ENCODE data around the gene PTPRN2.
"Not testable (repeated sequence)": the region's sequence is repeated elsewhere in the genome, so short reads cannot be mapped to it uniquely, and the experiment has no call there.

PTPRN2 gene

DNA sequence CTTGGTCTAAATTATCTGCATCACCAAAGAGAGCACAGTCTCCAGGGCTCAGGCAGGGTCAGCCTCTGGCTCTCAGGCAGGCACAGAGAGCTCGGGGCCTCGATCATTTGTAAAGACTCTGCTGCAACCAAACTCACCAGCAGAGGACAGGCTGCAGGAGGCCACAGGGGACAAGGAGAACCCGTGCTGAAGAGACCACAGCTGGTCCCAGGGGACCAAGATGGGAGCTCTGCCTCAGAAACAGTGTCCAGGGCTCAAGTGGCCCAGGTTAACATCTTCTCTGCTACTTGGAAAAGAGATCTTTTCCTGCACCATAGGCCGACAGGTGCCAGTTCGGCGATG, 543.2 kb downstream of the PTPRN2 start:
- H3K4me3 Mint-ChIP-seq: no peak overlapping the region
- no peak overlapping the region for H3K27ac Mint-ChIP-seq
- peaks cover 10% of the 10 kb centered on the region for H3K9me3 Mint-ChIP-seq
- H3K27me3 Mint-ChIP-seq: peaks cover 2% of the 10 kb centered on the region
- peaks cover 4% of the 10 kb centered on the region for H3K36me3 Mint-ChIP-seq
- H3K4me1 Mint-ChIP-seq: no peaks in the 10 kb centered on the region

DNA sequence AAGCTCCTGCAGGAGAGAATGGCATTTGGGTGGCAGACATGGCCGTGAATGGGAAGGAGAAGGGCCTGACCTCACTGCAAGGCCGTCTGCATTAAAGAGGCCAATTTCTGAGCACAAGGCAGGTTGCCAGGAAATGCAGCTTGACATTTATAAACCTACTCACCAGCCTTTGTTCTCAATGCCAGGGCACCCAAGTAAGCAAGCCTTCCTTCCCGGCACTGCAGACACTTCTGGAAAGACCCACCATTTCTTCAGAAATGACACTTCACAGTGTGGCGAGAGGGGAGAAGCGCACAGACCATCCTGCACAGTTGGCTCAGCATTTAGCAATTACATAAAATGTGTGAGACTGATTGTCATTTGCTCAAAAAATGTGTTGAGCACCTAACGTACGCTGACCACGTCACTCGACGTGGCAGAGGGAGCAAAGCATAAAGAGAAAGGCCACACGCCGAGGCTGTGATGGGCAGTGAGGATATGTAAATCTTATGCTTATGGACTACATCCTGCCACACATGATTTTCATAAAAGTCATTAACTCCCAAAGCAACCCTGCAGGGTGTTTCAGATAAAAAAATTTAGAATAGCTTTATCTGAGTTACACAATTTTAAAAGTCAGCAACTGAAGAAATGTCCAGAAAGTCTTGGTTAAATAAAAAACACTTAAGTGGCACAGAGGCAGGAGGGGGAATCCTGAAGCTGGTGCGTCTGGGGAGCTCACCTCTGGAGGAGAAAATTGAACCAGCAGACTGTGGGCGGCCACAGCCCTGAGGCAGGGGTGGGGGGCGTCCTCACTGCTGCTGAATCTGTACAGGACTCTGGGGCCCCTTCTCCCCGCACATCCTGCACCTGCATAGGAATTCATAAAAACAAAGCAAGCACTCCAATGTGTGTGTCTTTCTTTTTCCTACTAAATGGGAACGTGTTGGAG, 543.8 kb downstream of the PTPRN2 start:
- H3K4me1 Mint-ChIP-seq: no peaks in the 10 kb centered on the region
- no peak overlapping the region for H3K27ac Mint-ChIP-seq
- H3K4me3 Mint-ChIP-seq: no peak overlapping the region
- H3K9me3 Mint-ChIP-seq: peaks cover 14% of the 10 kb centered on the region
- H3K36me3 Mint-ChIP-seq: peaks cover 4% of the 10 kb centered on the region
- peaks cover 2% of the 10 kb centered on the region for H3K27me3 Mint-ChIP-seq

DNA sequence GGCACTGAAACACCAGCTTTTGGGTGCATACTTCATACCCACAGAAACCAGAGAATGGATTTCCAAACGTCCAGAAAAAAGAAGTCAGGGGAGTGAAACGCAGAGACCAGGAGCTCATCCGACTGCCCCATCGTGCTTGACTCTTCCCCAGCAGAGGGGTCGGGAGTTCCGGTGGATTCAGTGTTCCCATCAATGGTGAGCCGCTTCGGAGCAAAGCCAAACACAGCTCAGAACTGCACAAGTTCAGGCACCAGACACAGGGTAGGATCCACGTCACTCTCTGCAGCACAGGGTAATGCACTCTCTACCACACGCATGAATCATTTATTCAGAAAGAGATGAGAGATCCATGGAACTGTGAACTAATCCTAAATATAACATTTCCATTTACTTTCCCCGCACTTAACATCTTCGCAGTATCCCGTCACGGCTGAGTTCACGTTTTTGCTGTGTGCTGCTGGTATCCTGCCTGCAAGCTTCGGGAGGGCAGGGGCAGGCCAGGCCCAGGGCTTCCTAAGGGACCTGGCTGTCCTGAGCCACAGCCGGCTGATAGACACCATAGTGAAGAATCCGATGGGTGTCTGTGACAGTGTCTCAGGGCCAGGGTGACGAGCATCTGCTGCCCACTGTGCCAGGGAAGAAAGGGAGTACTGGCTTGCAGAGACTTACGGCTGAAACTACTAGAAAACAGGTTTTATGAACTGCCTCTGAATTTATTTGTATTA, 545.3 kb downstream of the PTPRN2 start:
- no peaks in the 10 kb centered on the region for H3K4me1 Mint-ChIP-seq
- H3K9me3 Mint-ChIP-seq: peaks cover 14% of the 10 kb centered on the region
- H3K27ac Mint-ChIP-seq: no peak overlapping the region
- no peak overlapping the region for H3K4me3 Mint-ChIP-seq
- H3K27me3 Mint-ChIP-seq: peaks cover 2% of the 10 kb centered on the region
- peaks cover 4% of the 10 kb centered on the region for H3K36me3 Mint-ChIP-seq

DNA sequence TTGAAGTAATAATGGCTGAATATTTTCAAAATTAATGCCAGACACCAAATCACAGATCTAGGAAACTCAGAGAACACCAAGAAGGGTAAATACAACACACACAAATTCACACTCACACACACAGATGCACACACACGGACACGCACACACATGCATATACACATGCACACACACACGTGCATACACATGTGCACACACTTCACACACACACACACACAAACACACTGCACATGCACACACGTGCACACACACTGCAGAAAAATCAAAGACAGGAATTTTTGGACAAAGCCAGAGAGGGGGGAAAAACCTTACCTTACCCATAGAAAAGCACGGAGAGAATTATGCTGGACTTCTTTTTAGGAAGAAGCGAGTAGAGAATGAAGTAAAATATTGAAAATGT, 547.4 kb downstream of the PTPRN2 start:
- H3K27ac Mint-ChIP-seq: no peak overlapping the region
- H3K9me3 Mint-ChIP-seq: peaks cover 14% of the 10 kb centered on the region
- H3K4me3 Mint-ChIP-seq: no peak overlapping the region
- no peaks in the 10 kb centered on the region for H3K4me1 Mint-ChIP-seq
- H3K27me3 Mint-ChIP-seq: peaks cover 4% of the 10 kb centered on the region
- H3K36me3 Mint-ChIP-seq: peaks cover 6% of the 10 kb centered on the region

DNA sequence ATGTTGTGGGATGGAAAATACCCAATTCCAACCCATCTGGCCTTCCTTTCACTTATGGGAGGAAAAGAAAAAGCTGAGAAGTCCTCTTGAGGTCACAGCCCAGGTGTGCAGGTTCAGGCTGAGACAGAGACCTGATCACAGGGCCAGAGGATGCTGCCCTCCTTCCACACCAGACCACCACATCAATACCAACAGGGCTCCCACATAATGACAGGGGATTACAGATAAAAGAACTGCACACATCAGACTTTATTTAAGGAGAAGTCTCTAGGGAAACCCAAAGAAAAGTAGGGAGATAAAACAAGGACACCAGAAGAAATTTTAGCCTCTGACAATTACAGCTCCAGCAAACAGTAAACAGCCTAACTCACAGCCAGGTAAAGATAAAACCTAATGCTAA, 548.4 kb downstream of the PTPRN2 start:
- Mint-ChIP-seq H3K4me3 (no peak overlapping the region), H3K36me3 (peaks cover 7% of the 10 kb centered on the region), H3K9me3 (peaks cover 14% of the 10 kb centered on the region), H3K27ac (no peak overlapping the region), H3K27me3 (peaks cover 10% of the 10 kb centered on the region), H3K4me1 (no peaks in the 10 kb centered on the region)

DNA sequence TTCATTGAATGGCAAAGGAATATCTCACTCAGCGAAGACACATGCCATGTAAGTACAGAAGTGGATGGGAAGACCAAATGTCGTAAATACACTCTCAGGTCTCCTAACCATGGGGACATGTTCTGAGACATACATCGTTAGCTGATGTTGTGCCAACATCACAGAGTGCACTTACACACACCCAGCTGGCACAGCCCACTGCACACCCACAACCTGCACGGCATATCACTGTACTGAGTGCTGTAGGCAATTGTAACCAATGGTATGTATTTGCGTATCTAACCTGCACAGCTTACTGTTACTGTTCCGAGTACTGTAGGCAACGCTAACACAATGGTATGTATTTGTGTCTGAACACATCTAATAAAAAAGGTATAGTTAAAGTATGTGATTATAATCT, 550.4 kb downstream of the PTPRN2 start:
- Mint-ChIP-seq H3K4me3 (no peak overlapping the region), H3K9me3 (peaks cover 19% of the 10 kb centered on the region), H3K27ac (no peak overlapping the region), H3K27me3 (peaks cover 13% of the 10 kb centered on the region), H3K36me3 (peaks cover 10% of the 10 kb centered on the region), H3K4me1 (no peaks in the 10 kb centered on the region)

DNA sequence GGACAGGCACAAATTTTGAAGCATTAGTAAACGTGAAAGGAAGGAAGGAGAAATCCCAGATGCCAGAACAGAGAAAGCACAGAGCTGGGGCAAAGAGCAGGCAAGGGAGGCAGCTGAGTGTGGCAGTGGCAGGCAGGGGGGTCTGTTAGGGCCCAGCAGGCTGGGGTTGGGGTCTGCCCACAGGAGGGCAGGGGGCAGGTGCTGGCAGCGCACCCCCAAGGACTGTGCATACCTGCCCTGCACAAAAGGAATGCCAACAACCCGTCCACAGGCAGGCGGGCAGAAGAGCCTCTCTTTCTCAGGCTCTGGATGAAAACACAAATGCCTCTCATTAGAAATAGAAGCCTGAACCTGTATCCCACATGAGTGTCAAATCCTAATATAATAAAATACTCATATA, 552.3 kb downstream of the PTPRN2 start:
- Mint-ChIP-seq H3K36me3 (peaks cover 10% of the 10 kb centered on the region), H3K27me3 (peaks cover 19% of the 10 kb centered on the region), H3K9me3 (peaks cover 18% of the 10 kb centered on the region), H3K4me3 (no peak overlapping the region), H3K27ac (no peak overlapping the region), H3K4me1 (no peaks in the 10 kb centered on the region)

DNA sequence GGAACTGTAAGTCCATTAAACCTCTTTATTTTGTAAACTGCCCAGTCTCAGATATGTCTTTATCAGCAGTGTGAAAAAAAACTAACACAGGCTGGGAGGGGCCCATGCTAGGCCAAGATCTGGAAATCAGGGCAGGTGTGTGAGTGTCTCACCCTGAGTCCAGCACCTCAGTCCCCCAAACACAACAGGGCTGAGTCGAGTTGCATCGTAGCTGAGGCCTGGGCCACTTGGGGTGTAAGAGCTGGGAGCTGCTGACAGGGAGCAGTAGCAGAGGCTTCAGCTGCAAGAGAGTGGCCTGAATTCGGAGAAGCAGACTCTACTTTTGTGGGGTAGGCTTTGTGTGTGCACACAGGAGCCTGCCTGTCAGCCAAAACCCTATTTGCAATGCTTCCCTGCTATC, 553.1 kb downstream of the PTPRN2 start:
- Mint-ChIP-seq H3K27me3 (peaks cover 18% of the 10 kb centered on the region), H3K27ac (no peak overlapping the region), H3K4me1 (no peaks in the 10 kb centered on the region), H3K9me3 (peaks cover 10% of the 10 kb centered on the region), H3K36me3 (peaks cover 5% of the 10 kb centered on the region), H3K4me3 (no peak overlapping the region)

DNA sequence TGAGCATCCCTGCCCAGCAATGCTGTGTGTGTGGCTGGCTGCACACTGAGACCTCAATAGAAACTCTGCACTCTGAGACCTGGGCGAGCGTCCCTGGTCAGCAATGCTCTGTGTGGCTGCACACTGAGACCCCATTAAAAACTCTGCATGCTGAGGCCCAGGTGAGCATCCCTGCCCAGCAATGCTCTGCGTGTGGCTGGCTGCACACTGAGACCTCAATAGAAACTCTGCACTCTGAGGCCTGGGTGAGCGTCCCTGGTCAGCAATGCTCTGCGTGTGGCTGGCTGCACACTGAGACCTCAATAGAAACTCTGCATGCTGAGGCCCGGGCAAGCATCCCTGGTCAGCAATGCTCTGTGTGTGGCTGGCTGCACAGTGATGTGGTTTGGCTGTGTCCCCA, 553.7 kb downstream of the PTPRN2 start:
- H3K4me3 Mint-ChIP-seq, H3K4me1 Mint-ChIP-seq: not testable (repeated sequence)
- peaks cover 18% of the 10 kb centered on the region for H3K27me3 Mint-ChIP-seq

DNA sequence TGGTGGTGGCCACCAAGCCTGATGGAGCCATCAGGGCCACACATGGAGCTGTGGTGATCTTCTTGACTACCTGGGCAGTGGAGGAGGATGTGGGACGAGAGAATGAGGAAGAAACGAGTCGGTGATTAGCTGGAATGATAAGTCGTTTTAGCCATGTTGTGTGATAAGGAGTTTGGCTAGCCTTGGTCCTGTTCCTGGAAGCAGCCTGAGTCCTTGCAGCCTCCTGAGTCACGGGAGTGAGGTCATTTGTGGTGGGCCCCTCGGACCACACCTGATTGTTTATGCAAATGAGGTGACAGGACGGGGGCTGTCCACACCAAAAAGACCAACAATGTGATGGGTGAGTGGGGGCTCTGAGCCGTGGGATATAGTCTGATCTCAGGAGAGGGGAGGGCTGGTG, 554.4 kb downstream of the PTPRN2 start:
- no peak overlapping the region for H3K4me3 Mint-ChIP-seq
- peaks cover 18% of the 10 kb centered on the region for H3K27me3 Mint-ChIP-seq
- no peaks in the 10 kb centered on the region for H3K4me1 Mint-ChIP-seq
- H3K36me3 Mint-ChIP-seq: peaks cover 5% of the 10 kb centered on the region
- H3K27ac Mint-ChIP-seq: no peak overlapping the region
- peaks cover 4% of the 10 kb centered on the region for H3K9me3 Mint-ChIP-seq

More for the DNA sequence above, 553.7 kb downstream of the PTPRN2 start:
- not testable (repeated sequence) for H3K36me3 Mint-ChIP-seq, H3K9me3 Mint-ChIP-seq, H3K27ac Mint-ChIP-seq

DNA sequence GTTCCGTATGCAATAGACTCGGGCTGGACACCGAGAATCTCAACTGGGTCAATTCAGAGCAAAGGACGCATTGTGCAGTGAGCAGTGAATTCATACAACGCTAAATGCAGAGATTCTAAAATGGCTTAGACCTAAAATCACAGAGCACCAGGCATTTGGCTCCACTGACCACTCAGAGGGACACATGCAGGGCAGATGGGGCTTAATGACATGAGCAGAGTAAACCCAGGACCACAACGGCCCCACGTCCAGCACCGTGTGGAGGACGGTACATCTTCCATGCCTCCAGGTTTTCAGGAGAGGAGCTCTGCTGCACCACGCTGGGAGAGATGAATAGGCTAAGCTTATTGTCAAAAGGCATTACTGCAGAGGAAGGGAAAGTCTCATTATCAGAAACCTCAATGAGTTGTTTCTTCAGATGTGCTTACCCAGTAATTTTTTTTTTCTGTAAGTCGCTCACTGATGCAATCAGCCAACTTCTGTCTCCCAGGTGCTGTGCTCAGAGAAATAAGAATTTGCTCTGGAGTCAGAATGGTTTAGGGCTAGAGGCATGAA, 555.0 kb downstream of the PTPRN2 start:
- Mint-ChIP-seq H3K4me1 (no peaks in the 10 kb centered on the region), H3K27me3 (peaks cover 18% of the 10 kb centered on the region)

DNA sequence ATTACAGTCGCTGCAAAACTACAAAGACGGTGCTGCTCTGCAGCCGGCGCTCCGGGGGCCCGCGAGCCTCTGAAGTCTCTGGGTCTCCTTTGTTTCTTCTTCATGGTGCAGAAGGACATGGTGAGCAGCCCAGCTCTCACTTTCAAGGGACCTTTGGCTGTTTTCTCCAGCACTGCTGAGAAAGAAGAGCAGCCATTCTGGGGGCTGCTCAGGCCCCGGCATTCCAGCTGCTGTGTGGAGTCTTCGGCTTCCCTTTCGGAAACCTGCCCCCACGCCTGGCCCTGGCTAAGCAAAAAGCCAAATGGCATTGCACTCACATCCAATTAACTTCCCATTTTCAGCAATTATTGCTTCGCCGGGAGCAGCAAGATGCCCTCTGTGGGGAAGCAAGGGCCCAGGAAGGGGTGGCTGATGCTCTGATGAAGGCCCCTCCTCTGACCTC, 555.7 kb downstream of the PTPRN2 start:
- H3K27me3 Mint-ChIP-seq: peaks cover 18% of the 10 kb centered on the region
- H3K4me1 Mint-ChIP-seq: no peaks in the 10 kb centered on the region
- peaks cover 4% of the 10 kb centered on the region for H3K9me3 Mint-ChIP-seq
- no peak overlapping the region for H3K4me3 Mint-ChIP-seq
- H3K36me3 Mint-ChIP-seq: peaks cover 5% of the 10 kb centered on the region
- no peak overlapping the region for H3K27ac Mint-ChIP-seq

More for the DNA sequence above, 555.0 kb downstream of the PTPRN2 start:
- Mint-ChIP-seq H3K27ac (no peak overlapping the region), H3K4me3 (no peak overlapping the region), H3K36me3 (peaks cover 5% of the 10 kb centered on the region), H3K9me3 (peaks cover 4% of the 10 kb centered on the region)

DNA sequence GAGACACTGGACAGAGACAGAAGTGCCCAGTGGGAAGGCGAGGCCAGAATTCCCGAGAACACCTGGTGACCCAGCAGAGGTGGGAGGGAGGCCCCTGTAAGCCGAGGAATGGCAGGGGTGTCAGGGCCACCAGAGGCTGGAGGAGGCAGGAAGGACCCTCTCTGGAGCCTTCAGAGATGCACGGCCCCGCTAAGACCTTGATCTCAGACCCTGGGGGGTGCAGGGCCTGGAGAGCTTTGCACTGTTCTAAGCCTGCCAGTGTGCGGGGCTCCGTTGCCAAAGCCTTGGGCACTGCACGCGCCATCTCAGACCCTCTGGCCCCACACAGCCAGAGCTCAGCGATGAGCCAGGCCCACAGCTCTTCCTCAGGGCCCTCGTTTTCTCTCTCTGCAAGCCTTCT, 557.1 kb downstream of the PTPRN2 start:
- Mint-ChIP-seq H3K4me3 (no peak overlapping the region), H3K27me3 (peaks cover 16% of the 10 kb centered on the region), H3K9me3 (peaks cover 4% of the 10 kb centered on the region), H3K4me1 (no peaks in the 10 kb centered on the region), H3K27ac (no peak overlapping the region), H3K36me3 (peaks cover 4% of the 10 kb centered on the region)

DNA sequence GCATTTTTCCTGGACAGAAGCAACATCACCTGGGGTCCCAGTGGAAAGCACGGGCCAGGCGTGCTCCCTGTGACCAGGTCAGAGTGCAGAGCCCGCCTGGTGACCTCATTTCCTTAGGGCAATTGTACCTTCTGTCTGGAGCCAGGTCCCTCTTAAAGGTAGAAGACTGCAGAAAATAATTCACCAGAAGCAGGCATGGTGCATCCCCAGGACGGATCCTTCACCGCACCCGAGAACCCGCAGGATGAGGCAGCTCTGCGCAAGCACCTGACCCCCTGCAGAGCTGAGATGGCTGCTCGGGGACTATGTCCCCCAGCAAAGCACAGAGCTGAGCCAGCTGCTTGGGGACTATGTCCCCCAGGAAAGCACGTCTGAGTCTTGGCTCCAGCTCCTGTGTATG, 557.6 kb downstream of the PTPRN2 start:
- H3K4me1 Mint-ChIP-seq: no peaks in the 10 kb centered on the region
- H3K9me3 Mint-ChIP-seq: peaks cover 4% of the 10 kb centered on the region
- H3K27ac Mint-ChIP-seq: no peak overlapping the region
- peaks cover 4% of the 10 kb centered on the region for H3K36me3 Mint-ChIP-seq
- no peak overlapping the region for H3K4me3 Mint-ChIP-seq
- peaks cover 15% of the 10 kb centered on the region for H3K27me3 Mint-ChIP-seq

DNA sequence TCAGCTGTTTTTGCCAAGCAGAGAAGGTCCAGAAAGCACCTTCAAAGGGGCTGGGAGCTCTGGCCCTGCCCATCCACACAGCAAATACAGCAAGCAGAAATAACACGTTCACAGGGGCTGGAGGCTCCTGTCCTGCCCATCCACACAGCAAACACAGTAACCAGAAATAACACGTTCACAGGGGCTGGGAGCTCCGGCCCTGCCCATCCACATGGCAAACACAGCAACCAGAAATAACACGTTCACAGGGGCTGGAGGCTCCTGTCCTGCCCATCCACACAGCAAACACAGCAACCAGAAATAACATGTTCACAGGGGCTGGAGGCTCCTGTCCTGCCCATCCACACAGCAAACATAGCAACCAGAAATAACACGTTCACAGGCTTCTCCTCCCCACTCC, 558.1 kb downstream of the PTPRN2 start:
- no peaks in the 10 kb centered on the region for H3K4me1 Mint-ChIP-seq
- H3K27me3 Mint-ChIP-seq: peaks cover 13% of the 10 kb centered on the region
- peaks cover 4% of the 10 kb centered on the region for H3K9me3 Mint-ChIP-seq
- peaks cover 4% of the 10 kb centered on the region for H3K36me3 Mint-ChIP-seq
- H3K4me3 Mint-ChIP-seq: no peak overlapping the region
- no peak overlapping the region for H3K27ac Mint-ChIP-seq

DNA sequence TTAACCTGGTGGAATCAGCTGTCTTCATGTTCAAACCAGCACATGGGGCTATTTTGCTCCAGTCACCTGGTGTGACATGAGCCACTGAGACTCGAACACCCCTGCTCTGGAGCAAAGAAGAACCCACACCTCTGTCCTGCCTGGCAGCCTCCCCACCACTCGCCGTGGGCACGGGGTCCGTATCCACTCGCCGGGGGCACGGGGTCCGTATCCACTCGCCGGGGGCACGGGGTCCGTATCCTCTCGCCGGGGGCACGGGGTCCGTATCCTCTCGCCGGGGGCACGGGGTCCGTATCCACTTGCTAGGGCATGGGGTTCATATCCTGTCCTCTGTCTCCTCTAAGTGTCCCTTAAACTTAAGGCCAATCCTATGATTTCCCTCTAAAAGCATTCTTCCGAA, 558.7 kb downstream of the PTPRN2 start:
- no peak overlapping the region for H3K27ac Mint-ChIP-seq
- no peaks in the 10 kb centered on the region for H3K4me1 Mint-ChIP-seq
- H3K36me3 Mint-ChIP-seq: peaks cover 3% of the 10 kb centered on the region
- H3K27me3 Mint-ChIP-seq: peaks cover 10% of the 10 kb centered on the region
- no peak overlapping the region for H3K4me3 Mint-ChIP-seq
- H3K9me3 Mint-ChIP-seq: peaks cover 4% of the 10 kb centered on the region
